OCI-LY7 (cell line): ENCODE measurements around the gene BICD1. TPM values are rescaled to one million over a fixed set of nuclear protein-coding genes. Genes with fewer than 3 reads are reported as not detected.

Experiments
- BruUV-seq: library from RNA; stranded (reverse); fragments of 400-500 nt; replicated peaks from 2 replicates; lab custom pipeline; 2021; lab: Mats Ljungman, UMichigan
- CTCF ChIA-PET: fragments of 300-600 bp; sonication (Branson Sonifier 250); formaldehyde crosslinking; loops from one replicate; lab custom pipeline; 2022; ENCODE audit warnings: antibody characterized with exemption; ENCODE audit not compliant: unreplicated experiment; lab: Charles Lee
- POLR2A ChIA-PET: fragments of 300-600 bp; sonication (Branson Sonifier 250); formaldehyde crosslinking; loops from one replicate; lab custom pipeline; 2022; ENCODE audit warnings: antibody characterized with exemption; lab: Charles Lee
- DNase-seq: peaks from one replicate; pipeline ENCODE4 v3.0.0-alpha.2; 2015; ENCODE audit warnings: low spot score
- H2AFZ ChIP-seq: fragments of 200-600 bp; sonication (generic), shearing (Covaris generic); 2 replicates; pipeline ENCODE4 v1.6.1; 2014; ENCODE audit warnings: mild to moderate bottlenecking, antibody characterized with exemption, low read length, moderate library complexity
- H3K27ac ChIP-seq: fragments of 200-600 bp; sonication (generic); 2 replicates; pipeline ENCODE4 v1.5.1; 2014; ENCODE audit warnings: mixed run types, low read depth, mild to moderate bottlenecking, moderate library complexity, low read length, inconsistent platforms; ENCODE audit not compliant: poor library complexity, severe bottlenecking
- H3K36me3 ChIP-seq: fragments of 200-600 bp; sonication (generic); 2 replicates; pipeline ENCODE4 v1.6.1; 2014; ENCODE audit warnings: mild to moderate bottlenecking, antibody characterized with exemption, low read length, moderate library complexity, mixed read lengths; ENCODE audit not compliant: insufficient read depth
- H3K4me1 ChIP-seq: fragments of 200-600 bp; sonication (generic); 2 replicates; pipeline ENCODE4 v1.5.1; 2014; ENCODE audit warnings: mild to moderate bottlenecking, low read length; ENCODE audit not compliant: insufficient read depth, poor library complexity, severe bottlenecking
- H3K4me2 ChIP-seq: fragments of 200-600 bp; sonication (generic); 2 replicates; pipeline ENCODE4 v1.6.1; 2014; ENCODE audit warnings: mild to moderate bottlenecking, low read length
- H3K4me3 ChIP-seq: fragments of 200-600 bp; sonication (generic); 2 replicates; pipeline ENCODE4 v1.5.1; 2014; ENCODE audit warnings: mild to moderate bottlenecking, low read depth, low read length; ENCODE audit not compliant: poor library complexity, severe bottlenecking
- H3K79me2 ChIP-seq: fragments of 200-600 bp; sonication (generic); 2 replicates; pipeline ENCODE4 v1.6.1; 2016; ENCODE audit warnings: low read depth, mild to moderate bottlenecking, low read length, moderate library complexity, mixed read lengths; ENCODE audit not compliant: insufficient read depth
- H3K9me2 ChIP-seq: fragments of 200-600 bp; sonication (generic); 2 replicates; pipeline ENCODE4 v1.6.1; 2016; ENCODE audit warnings: mild to moderate bottlenecking, low read length, mixed read lengths; ENCODE audit not compliant: insufficient read depth
- H3K9me3 ChIP-seq: fragments of 200-600 bp; sonication (generic); 2 replicates; pipeline ENCODE4 v1.6.1; 2014; ENCODE audit warnings: mild to moderate bottlenecking, mixed run types, low read length, mixed read lengths
- H4K20me1 ChIP-seq: fragments of 200-600 bp; sonication (generic); 2 replicates; pipeline ENCODE4 v1.6.1; 2014; ENCODE audit warnings: mild to moderate bottlenecking, antibody characterized with exemption, low read length, moderate library complexity, mixed read lengths; ENCODE audit not compliant: insufficient read depth
- CTCF ChIP-seq: fragments of 200-600 bp; sonication (generic); conservative IDR thresholded peaks from 2 replicates; pipeline ENCODE4 v1.5.1; 2014; ENCODE audit warnings: mild to moderate bottlenecking, antibody characterized with exemption, low read length, moderate library complexity, mixed read lengths
- EZH2phosphoT487 ChIP-seq: fragments of 200-600 bp; sonication (generic); IDR thresholded peaks from 2 replicates; pipeline ENCODE4 v1.6.1; 2018; ENCODE audit warnings: low read depth, borderline replicate concordance, mild to moderate bottlenecking, mixed run types, antibody characterized with exemption, low read length, moderate library complexity, mixed read lengths
- intact Hi-C: fragments of 100-400 bp; cut with micrococcal nuclease; formaldehyde crosslinking; loops from one replicate; pipeline ENCODE4 v1.10.0; 2022; ENCODE audit not compliant: unreplicated experiment
- total RNA-seq, 2 experiments: library from RNA; depleted of rRNA in 1 of 2; stranded (reverse); fragments of >200 nt in 1 of 2; shearing (Covaris generic) in 1 of 2; gene quantifications; 2 replicates each; pipeline ENCODE4 v1.2.3, GENCODE V29; 2014 to 2022

The BICD1 gene
- total RNA-seq, 2 experiments from 2014 or later: 42.9 to 88.2 TPM

- Histone ChIP-seq H3K9me2 (no peaks in the 10 kb centered on the region), H3K4me1 (peaks cover 38% of the 10 kb centered on the region), H3K4me3 (peak overlapping the region; percentile 73), H2AFZ (peak overlapping the region; percentile 87), H3K27ac (no peak overlapping the region), H3K36me3 (no peaks in the 10 kb centered on the region), H4K20me1 (no peaks in the 10 kb centered on the region), H3K4me2 (peak overlapping the region; percentile 90), H3K79me2 (no peaks in the 10 kb centered on the region), H3K9me3 (no peaks in the 10 kb centered on the region)
- intact Hi-C loops: loop anchor here (1.0 to 10.0 kb wide), 2 partner anchors 273 to 744 kb away; partner anchors contain the start of gene ETFBKMT
- no peak for DNase-seq
- POLR2A ChIA-PET: interaction anchor here (1.8 kb wide), 1 partner anchor 23 kb away, joined by 5 read pairs; no protein-coding TSS in a partner anchor
- CTCF ChIA-PET: no interaction called here
- TF ChIP-seq EZH2phosphoT487 (no peak), CTCF (no peak)
- BruUV-seq: no TSS peak
Measured at GRCh38 chr12:32398816-32399369, 292.2 kb downstream of the BICD1 start.

DNA sequence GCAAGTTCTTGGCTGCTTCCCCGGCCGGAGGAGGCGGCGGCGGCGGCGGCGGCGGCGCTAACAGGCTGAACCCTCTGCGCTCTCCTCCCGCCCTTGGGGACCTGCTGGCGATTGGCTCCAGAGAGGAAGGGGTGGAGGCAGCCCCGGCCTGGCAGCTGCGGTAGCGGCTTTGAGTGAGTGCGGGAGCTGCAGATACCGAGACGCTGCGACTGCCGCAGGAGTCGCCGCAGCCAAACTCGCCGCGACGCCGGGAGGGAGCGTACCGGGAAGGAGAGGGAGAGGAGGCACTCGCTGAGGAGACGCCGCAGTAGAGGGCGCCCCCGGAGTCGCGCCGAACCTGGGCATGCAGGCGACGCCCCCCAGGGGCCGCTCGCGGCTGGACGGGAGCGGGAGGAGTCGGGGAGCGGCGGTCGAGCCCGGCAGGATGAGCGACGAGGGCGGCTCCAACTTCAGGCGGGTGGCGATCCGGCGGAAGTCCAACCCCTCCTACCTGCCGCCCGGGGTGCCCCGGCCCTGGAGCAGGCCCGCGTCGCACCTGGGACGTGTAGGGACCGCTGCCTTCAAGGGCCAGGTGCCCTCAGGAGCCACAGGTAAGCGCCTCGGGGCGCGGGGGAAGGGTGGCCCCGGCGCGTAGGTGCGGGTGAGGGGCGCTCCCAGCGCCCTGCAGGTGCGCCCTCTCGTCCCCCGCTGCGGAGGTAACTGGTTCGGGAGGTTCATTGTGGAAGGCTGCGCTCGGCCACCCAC lies 292.9 kb downstream of the BICD1 start, which contains the start of gene FGD4:
FGD4 (plus strand) TSS at position 189 of the 744 bp plus-strand sequence.
- H2AFZ ChIP-seq: peak within 1 kb of the TSS; percentile 87
- no TSS peak for BruUV-seq
- H3K9me3 ChIP-seq: no peaks in the 10 kb centered on the region
- no peaks in the 10 kb centered on the region for H3K79me2 ChIP-seq
- H3K9me2 ChIP-seq: no peaks in the 10 kb centered on the region
- H4K20me1 ChIP-seq: no peaks in the 10 kb centered on the region
- H3K4me3 ChIP-seq: peak within 1 kb of the TSS; percentile 73
- H3K27ac ChIP-seq: peak within 1 kb of the TSS; percentile 25
- intact Hi-C loops: loop anchor here (1.0 to 10.0 kb wide), 2 partner anchors 273 to 745 kb away; partner anchors contain the start of gene ETFBKMT
- peak; percentile 88 for DNase-seq
- ChIA-PET CTCF (interaction anchor here (1.1 kb wide), 1 partner anchor 356 kb away, joined by 4 read pairs; the partner anchor contains the start of gene YARS2), POLR2A (interaction anchor here (0.6 to 1.8 kb wide), 3 partner anchors 9 to 1029 kb away, joined by 3 to 5 read pairs (median 4); no protein-coding TSS in a partner anchor)
- TF ChIP-seq CTCF: peak; percentile 83
- TF ChIP-seq EZH2phosphoT487: no peak
- H3K4me1 ChIP-seq: peaks cover 41% of the 10 kb centered on the region
- peak within 1 kb of the TSS; percentile 90 for H3K4me2 ChIP-seq
- H3K36me3 ChIP-seq: no peaks in the 10 kb centered on the region
